NOMO-1 (cell line): ENCODE results near the gene SEL1L.
"Not testable (repeated sequence)": the region's sequence is repeated elsewhere in the genome, so short reads cannot be mapped to it uniquely, and the experiment has no call there.

Source experiments
- DNase-seq, 2 experiments: peaks; one replicate each; lab custom pipeline; 2025; ENCODE audit not compliant: unreplicated experiment in 2 of 2; lab: John Stamatoyannopoulos, UW

SEL1L gene

GRCh38 chr14:81533212-81533535 is 479 bp downstream of the SEL1L start:
- DNase-seq = peak in 1 of 2 experiments; percentile 18

- DNase-seq = no peak
Observed at GRCh38 chr14:81529391-81529790, 4.3 kb downstream of the SEL1L start.

GRCh38 chr14:81525129-81525528 is 8.5 kb downstream of the SEL1L start:
- DNase-seq = no peak

- no peak for DNase-seq
Observed at GRCh38 chr14:81523616-81524015, 10.0 kb downstream of the SEL1L start.

- DNase-seq = no peak
Observed at GRCh38 chr14:81523016-81523415, 10.6 kb downstream of the SEL1L start.

GRCh38 chr14:81521356-81521755 is 12.3 kb downstream of the SEL1L start:
- no peak for DNase-seq

- peak; percentile 78 to 93 for DNase-seq
Observed at GRCh38 chr14:81519200-81520011, 14.2 kb downstream of the SEL1L start.

- no peak for DNase-seq
Observed at GRCh38 chr14:81517798-81518398, 15.8 kb downstream of the SEL1L start.

GRCh38 chr14:81516986-81517797 is 16.5 kb downstream of the SEL1L start:
- DNase-seq = no peak

- DNase-seq = not testable (repeated sequence)
Observed at GRCh38 chr14:81515927-81516326, 17.7 kb downstream of the SEL1L start.

- not testable (repeated sequence) for DNase-seq
Observed at GRCh38 chr14:81512826-81513225, 20.8 kb downstream of the SEL1L start.

GRCh38 chr14:81511111-81511904 is 22.3 kb downstream of the SEL1L start:
- DNase-seq = peak; percentile 2 to 58

- no peak for DNase-seq
Observed at GRCh38 chr14:81509838-81510452, 23.7 kb downstream of the SEL1L start.

GRCh38 chr14:81509321-81509720 is 24.3 kb downstream of the SEL1L start:
- no peak for DNase-seq

GRCh38 chr14:81506487-81506886 is 27.2 kb downstream of the SEL1L start:
- DNase-seq = no peak

- DNase-seq = no peak
Observed at GRCh38 chr14:81504864-81505263, 28.8 kb downstream of the SEL1L start.

GRCh38 chr14:81485781-81486180 is 47.9 kb downstream of the SEL1L start:
- no peak for DNase-seq

- no peak for DNase-seq
Observed at GRCh38 chr14:81485372-81485771, 48.3 kb downstream of the SEL1L start.

GRCh38 chr14:81484120-81484519 is 49.5 kb downstream of the SEL1L start:
- DNase-seq = no peak

GRCh38 chr14:81480741-81481140 is 52.9 kb downstream of the SEL1L start:
- no peak for DNase-seq
